ENCODE results near the gene NDUFB8.

The NDUFB8 gene

GRCh38 chr10:100566561-100566960 is 36.9 kb upstream of the NDUFB8 start:
- no peaks in the 10 kb centered on the region for H3K36me3 ChIP-seq (ENCODE audit: control insufficient read depth, insufficient read depth, low read length)
- H3K4me3 ChIP-seq (ENCODE audit: extremely low read depth, insufficient read depth, low read length, poor library complexity, severe bottlenecking): no peak overlapping the region
- peaks cover 6% of the 10 kb centered on the region for H3K4me1 ChIP-seq (ENCODE audit: control insufficient read depth, insufficient read depth, low read length, poor library complexity, severe bottlenecking)
- no peak overlapping the region for H3K27ac ChIP-seq (ENCODE audit: low read depth, low read length, severe bottlenecking)
- H3K9me3 ChIP-seq (ENCODE audit: control insufficient read depth, low read length): no peaks in the 10 kb centered on the region
- 65 to 72% methylated on average over 3 of the region's 3 CpGs for WGBS, 2 experiments (ENCODE audit: insufficient coverage in 2 of 2)

GRCh38 chr10:100565206-100565985 is 35.7 kb upstream of the NDUFB8 start:
- Histone ChIP-seq H3K36me3 (ENCODE audit: control insufficient read depth, insufficient read depth, low read length) (no peaks in the 10 kb centered on the region), H3K4me3 (ENCODE audit: extremely low read depth, insufficient read depth, low read length, poor library complexity, severe bottlenecking) (no peak overlapping the region), H3K9me3 (ENCODE audit: control insufficient read depth, low read length) (no peaks in the 10 kb centered on the region), H3K27ac (ENCODE audit: low read depth, low read length, severe bottlenecking) (no peak overlapping the region), H3K4me1 (ENCODE audit: control insufficient read depth, insufficient read depth, low read length, poor library complexity, severe bottlenecking) (peaks cover 6% of the 10 kb centered on the region)
- 92% methylated on average over 6 to 8 of the region's 9 CpGs for WGBS, 2 experiments (ENCODE audit: insufficient coverage in 2 of 2)

GRCh38 chr10:100562008-100562672 is 32.5 kb upstream of the NDUFB8 start:
- Histone ChIP-seq H3K4me3 (ENCODE audit: extremely low read depth, insufficient read depth, low read length, poor library complexity, severe bottlenecking) (no peak overlapping the region), H3K9me3 (ENCODE audit: control insufficient read depth, low read length) (no peaks in the 10 kb centered on the region), H3K27ac (ENCODE audit: low read depth, low read length, severe bottlenecking) (no peak overlapping the region), H3K4me1 (ENCODE audit: control insufficient read depth, insufficient read depth, low read length, poor library complexity, severe bottlenecking) (no peaks in the 10 kb centered on the region), H3K36me3 (ENCODE audit: control insufficient read depth, insufficient read depth, low read length) (peaks cover 6% of the 10 kb centered on the region)
- WGBS, 2 experiments (ENCODE audit: insufficient coverage in 2 of 2): 50 to 55% methylated on average over 53 to 61 of the region's 62 CpGs

GRCh38 chr10:100561005-100561404 is 31.3 kb upstream of the NDUFB8 start:
- peaks cover 12% of the 10 kb centered on the region for H3K36me3 ChIP-seq (ENCODE audit: control insufficient read depth, insufficient read depth, low read length)
- 85 to 93% methylated on average over 2 of the region's 2 CpGs for WGBS, 2 experiments (ENCODE audit: insufficient coverage in 2 of 2)
- H3K4me1 ChIP-seq (ENCODE audit: control insufficient read depth, insufficient read depth, low read length, poor library complexity, severe bottlenecking): no peaks in the 10 kb centered on the region
- H3K9me3 ChIP-seq (ENCODE audit: control insufficient read depth, low read length): no peaks in the 10 kb centered on the region
- H3K4me3 ChIP-seq (ENCODE audit: extremely low read depth, insufficient read depth, low read length, poor library complexity, severe bottlenecking): no peak overlapping the region
- H3K27ac ChIP-seq (ENCODE audit: low read depth, low read length, severe bottlenecking): no peak overlapping the region

- Histone ChIP-seq H3K4me1 (ENCODE audit: control insufficient read depth, insufficient read depth, low read length, poor library complexity, severe bottlenecking) (no peaks in the 10 kb centered on the region), H3K9me3 (ENCODE audit: control insufficient read depth, low read length) (no peaks in the 10 kb centered on the region), H3K27ac (ENCODE audit: low read depth, low read length, severe bottlenecking) (no peak overlapping the region), H3K36me3 (ENCODE audit: control insufficient read depth, insufficient read depth, low read length) (peaks cover 19% of the 10 kb centered on the region), H3K4me3 (ENCODE audit: extremely low read depth, insufficient read depth, low read length, poor library complexity, severe bottlenecking) (no peak overlapping the region)
- no CpG with 5 or more reads among the region's 1 CpG for WGBS, 2 experiments (ENCODE audit: insufficient coverage in 2 of 2)
Observed at GRCh38 chr10:100560248-100560647, 30.6 kb upstream of the NDUFB8 start.

GRCh38 chr10:100554902-100555301 is 25.2 kb upstream of the NDUFB8 start:
- no peak overlapping the region for H3K4me3 ChIP-seq (ENCODE audit: extremely low read depth, insufficient read depth, low read length, poor library complexity, severe bottlenecking)
- 100% methylated on average over 1 to 2 of the region's 2 CpGs for WGBS, 2 experiments (ENCODE audit: insufficient coverage in 2 of 2)
- peaks cover 55% of the 10 kb centered on the region for H3K36me3 ChIP-seq (ENCODE audit: control insufficient read depth, insufficient read depth, low read length)
- no peak overlapping the region for H3K27ac ChIP-seq (ENCODE audit: low read depth, low read length, severe bottlenecking)
- H3K9me3 ChIP-seq (ENCODE audit: control insufficient read depth, low read length): no peaks in the 10 kb centered on the region
- H3K4me1 ChIP-seq (ENCODE audit: control insufficient read depth, insufficient read depth, low read length, poor library complexity, severe bottlenecking): no peaks in the 10 kb centered on the region

- Histone ChIP-seq H3K36me3 (ENCODE audit: control insufficient read depth, insufficient read depth, low read length) (peaks cover 64% of the 10 kb centered on the region), H3K9me3 (ENCODE audit: control insufficient read depth, low read length) (no peaks in the 10 kb centered on the region), H3K4me1 (ENCODE audit: control insufficient read depth, insufficient read depth, low read length, poor library complexity, severe bottlenecking) (no peaks in the 10 kb centered on the region), H3K4me3 (ENCODE audit: extremely low read depth, insufficient read depth, low read length, poor library complexity, severe bottlenecking) (no peak overlapping the region), H3K27ac (ENCODE audit: low read depth, low read length, severe bottlenecking) (no peak overlapping the region)
- 92 to 100% methylated on average over 2 of the region's 3 CpGs for WGBS, 2 experiments (ENCODE audit: insufficient coverage in 2 of 2)
Observed at GRCh38 chr10:100553929-100554328, 24.3 kb upstream of the NDUFB8 start.

GRCh38 chr10:100551738-100552137 is 22.1 kb upstream of the NDUFB8 start:
- no peaks in the 10 kb centered on the region for H3K4me1 ChIP-seq (ENCODE audit: control insufficient read depth, insufficient read depth, low read length, poor library complexity, severe bottlenecking)
- no peaks in the 10 kb centered on the region for H3K9me3 ChIP-seq (ENCODE audit: control insufficient read depth, low read length)
- no peak overlapping the region for H3K27ac ChIP-seq (ENCODE audit: low read depth, low read length, severe bottlenecking)
- peaks cover 80% of the 10 kb centered on the region for H3K36me3 ChIP-seq (ENCODE audit: control insufficient read depth, insufficient read depth, low read length)
- WGBS, 2 experiments (ENCODE audit: insufficient coverage in 2 of 2): 100% methylated on average over 2 of the region's 5 CpGs; no CpG with 5 or more reads in 1 of the 2 experiments
- H3K4me3 ChIP-seq (ENCODE audit: extremely low read depth, insufficient read depth, low read length, poor library complexity, severe bottlenecking): no peak overlapping the region

GRCh38 chr10:100551196-100551595 is 21.5 kb upstream of the NDUFB8 start:
- 90 to 96% methylated on average over 3 to 4 of the region's 4 CpGs for WGBS, 2 experiments (ENCODE audit: insufficient coverage in 2 of 2)
- peaks cover 81% of the 10 kb centered on the region for H3K36me3 ChIP-seq (ENCODE audit: control insufficient read depth, insufficient read depth, low read length)
- no peak overlapping the region for H3K4me3 ChIP-seq (ENCODE audit: extremely low read depth, insufficient read depth, low read length, poor library complexity, severe bottlenecking)
- H3K4me1 ChIP-seq (ENCODE audit: control insufficient read depth, insufficient read depth, low read length, poor library complexity, severe bottlenecking): no peaks in the 10 kb centered on the region
- H3K27ac ChIP-seq (ENCODE audit: low read depth, low read length, severe bottlenecking): no peak overlapping the region
- H3K9me3 ChIP-seq (ENCODE audit: control insufficient read depth, low read length): no peaks in the 10 kb centered on the region

- H3K27ac ChIP-seq (ENCODE audit: low read depth, low read length, severe bottlenecking): no peak overlapping the region
- H3K9me3 ChIP-seq (ENCODE audit: control insufficient read depth, low read length): no peaks in the 10 kb centered on the region
- peaks cover 93% of the 10 kb centered on the region for H3K36me3 ChIP-seq (ENCODE audit: control insufficient read depth, insufficient read depth, low read length)
- no peaks in the 10 kb centered on the region for H3K4me1 ChIP-seq (ENCODE audit: control insufficient read depth, insufficient read depth, low read length, poor library complexity, severe bottlenecking)
- 83 to 100% methylated on average over 3 to 4 of the region's 5 CpGs for WGBS, 2 experiments (ENCODE audit: insufficient coverage in 2 of 2)
- no peak overlapping the region for H3K4me3 ChIP-seq (ENCODE audit: extremely low read depth, insufficient read depth, low read length, poor library complexity, severe bottlenecking)
Observed at GRCh38 chr10:100544950-100545349, 15.3 kb upstream of the NDUFB8 start.

- Histone ChIP-seq H3K36me3 (ENCODE audit: control insufficient read depth, insufficient read depth, low read length) (peaks cover 45% of the 10 kb centered on the region), H3K27ac (ENCODE audit: low read depth, low read length, severe bottlenecking) (no peak overlapping the region), H3K9me3 (ENCODE audit: control insufficient read depth, low read length) (no peaks in the 10 kb centered on the region), H3K4me1 (ENCODE audit: control insufficient read depth, insufficient read depth, low read length, poor library complexity, severe bottlenecking) (peaks cover 11% of the 10 kb centered on the region), H3K4me3 (ENCODE audit: extremely low read depth, insufficient read depth, low read length, poor library complexity, severe bottlenecking) (no peak overlapping the region)
- WGBS, 2 experiments (ENCODE audit: insufficient coverage in 2 of 2): 88 to 94% methylated on average over 3 of the region's 4 CpGs
Observed at GRCh38 chr10:100537475-100537874, 7.8 kb upstream of the NDUFB8 start.
